Mesothelial cell of epicardium (in vitro differentiated cells): ENCODE data around the gene ABCA5. TPM values are rescaled to one million over a fixed set of nuclear protein-coding genes. Genes with fewer than 3 reads are reported as not detected.

Source experiments
- DNase-seq, 2 experiments: peaks; one replicate each; pipeline ENCODE4 v3.0.0; 2021; ENCODE audit warnings: low spot score in 2 of 2; ENCODE audit not compliant: unreplicated experiment in 2 of 2
- H3K27ac Mint-ChIP-seq: 2 replicates; pipeline ENCODE4 v1.8.0; 2021; ENCODE audit warnings: mixed read lengths
- H3K27me3 Mint-ChIP-seq: 2 replicates; pipeline ENCODE4 v1.8.0; 2021; ENCODE audit warnings: low read depth, mixed read lengths
- H3K36me3 Mint-ChIP-seq: 2 replicates; pipeline ENCODE4 v1.8.0; 2021; ENCODE audit warnings: mixed read lengths
- H3K4me1 Mint-ChIP-seq: 2 replicates; pipeline ENCODE4 v1.8.0; 2021; ENCODE audit warnings: mixed read lengths
- H3K4me3 Mint-ChIP-seq: 2 replicates; pipeline ENCODE4 v1.8.0; 2021; ENCODE audit warnings: mild to moderate bottlenecking, moderate library complexity, mixed read lengths
- H3K9me3 Mint-ChIP-seq: 2 replicates; pipeline ENCODE4 v1.8.0; 2021; ENCODE audit warnings: mixed read lengths
- total RNA-seq: library from RNA; stranded (reverse); gene quantifications from 3 replicates; pipeline ENCODE4 v1.2.1, GENCODE V29; 2021
- TF ChIP-seq, protein P1 (sequence below): fragments of 200-600 bp; sonication (generic); IDR thresholded peaks from one replicate; pipeline ENCODE4 v1.5.0; 2021; ENCODE audit warnings: antibody characterized with exemption; ENCODE audit not compliant: unreplicated experiment

ABCA5 gene
- total RNA-seq, 1 donor from 2014 or later: 12.5 TPM

DNA sequence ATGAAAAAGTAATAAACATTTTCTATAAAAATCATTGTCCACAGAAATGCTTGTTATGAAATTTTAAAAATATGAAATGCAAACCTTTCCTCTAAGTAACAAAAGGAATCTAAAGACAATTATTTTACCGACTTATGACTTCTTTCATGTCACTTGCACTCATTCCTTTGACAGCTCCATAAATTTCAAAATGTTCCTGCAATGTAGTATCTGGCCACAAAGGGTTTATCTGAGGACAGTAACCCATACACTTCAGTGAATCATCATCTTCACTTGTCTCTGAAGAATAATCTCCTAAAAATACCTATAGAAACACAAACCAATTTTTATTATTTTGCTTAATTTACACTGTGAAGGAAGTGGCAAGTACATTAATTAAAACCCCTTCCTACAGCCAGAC is 72.7 kb downstream of the ABCA5 start:
- Mint-ChIP-seq H3K4me1 (no peaks in the 10 kb centered on the region), H3K9me3 (no peaks in the 10 kb centered on the region), H3K27me3 (no peaks in the 10 kb centered on the region), H3K36me3 (no peaks in the 10 kb centered on the region), H3K27ac (no peak overlapping the region), H3K4me3 (no peak overlapping the region)
- no peak for DNase-seq
- TF ChIP-seq, protein P1, sequence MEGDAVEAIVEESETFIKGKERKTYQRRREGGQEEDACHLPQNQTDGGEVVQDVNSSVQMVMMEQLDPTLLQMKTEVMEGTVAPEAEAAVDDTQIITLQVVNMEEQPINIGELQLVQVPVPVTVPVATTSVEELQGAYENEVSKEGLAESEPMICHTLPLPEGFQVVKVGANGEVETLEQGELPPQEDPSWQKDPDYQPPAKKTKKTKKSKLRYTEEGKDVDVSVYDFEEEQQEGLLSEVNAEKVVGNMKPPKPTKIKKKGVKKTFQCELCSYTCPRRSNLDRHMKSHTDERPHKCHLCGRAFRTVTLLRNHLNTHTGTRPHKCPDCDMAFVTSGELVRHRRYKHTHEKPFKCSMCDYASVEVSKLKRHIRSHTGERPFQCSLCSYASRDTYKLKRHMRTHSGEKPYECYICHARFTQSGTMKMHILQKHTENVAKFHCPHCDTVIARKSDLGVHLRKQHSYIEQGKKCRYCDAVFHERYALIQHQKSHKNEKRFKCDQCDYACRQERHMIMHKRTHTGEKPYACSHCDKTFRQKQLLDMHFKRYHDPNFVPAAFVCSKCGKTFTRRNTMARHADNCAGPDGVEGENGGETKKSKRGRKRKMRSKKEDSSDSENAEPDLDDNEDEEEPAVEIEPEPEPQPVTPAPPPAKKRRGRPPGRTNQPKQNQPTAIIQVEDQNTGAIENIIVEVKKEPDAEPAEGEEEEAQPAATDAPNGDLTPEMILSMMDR: no peak

DNA sequence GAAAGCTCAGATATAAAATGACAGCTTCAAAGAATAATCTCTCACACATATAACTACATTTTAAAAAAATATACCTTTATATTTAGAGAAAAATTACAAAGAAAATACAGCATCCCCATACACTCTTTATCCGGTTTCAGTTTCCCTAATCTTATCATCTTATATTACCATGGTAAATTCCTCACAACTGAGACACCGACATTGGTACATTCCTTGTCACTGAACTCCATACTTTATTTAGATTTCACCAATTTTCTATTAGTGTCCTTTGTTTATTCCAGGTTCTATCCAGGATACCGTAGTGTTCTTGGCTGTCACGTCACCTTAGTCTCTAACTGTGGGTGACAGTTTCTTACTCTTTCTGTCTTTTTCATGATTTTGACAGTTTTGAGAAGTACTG is 76.3 kb downstream of the ABCA5 start:
- TF ChIP-seq, protein P1: no peak
- Mint-ChIP-seq H3K27me3 (no peaks in the 10 kb centered on the region), H3K27ac (no peak overlapping the region), H3K4me1 (no peaks in the 10 kb centered on the region), H3K36me3 (no peaks in the 10 kb centered on the region), H3K4me3 (no peak overlapping the region), H3K9me3 (no peaks in the 10 kb centered on the region)
- DNase-seq: no peak

DNA sequence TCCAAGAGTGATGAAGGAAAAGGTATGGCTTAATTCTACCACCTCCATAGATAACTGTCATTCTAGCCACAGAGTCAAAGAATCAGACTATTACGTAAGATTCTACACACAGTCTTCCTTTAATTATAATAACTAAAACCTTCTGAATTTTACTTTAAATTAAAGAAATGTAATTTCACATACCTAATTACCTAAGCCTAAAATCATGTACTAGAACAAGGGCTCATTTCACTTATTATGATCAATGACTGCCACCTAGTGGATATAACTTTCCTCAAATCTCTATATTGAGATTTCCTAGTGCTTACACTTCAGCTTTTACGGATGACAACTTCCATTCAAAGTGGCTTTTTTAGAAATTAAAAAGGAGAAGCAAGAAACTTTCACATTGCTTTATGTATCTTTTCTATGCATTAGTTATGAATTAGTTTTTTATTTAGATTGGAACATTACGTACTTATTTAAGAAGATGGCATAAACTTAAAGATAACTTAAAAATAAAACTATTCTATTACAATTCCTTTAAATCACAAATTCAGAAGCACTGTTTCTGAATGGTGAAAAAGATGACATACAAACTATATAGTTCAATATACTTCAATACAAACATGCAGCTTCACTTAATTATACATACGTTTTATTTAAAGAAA is 80.1 kb downstream of the ABCA5 start:
- H3K4me3 Mint-ChIP-seq: no peak overlapping the region
- TF ChIP-seq, protein P1: peak; percentile 76
- H3K36me3 Mint-ChIP-seq: no peaks in the 10 kb centered on the region
- no peak overlapping the region for H3K27ac Mint-ChIP-seq
- no peaks in the 10 kb centered on the region for H3K4me1 Mint-ChIP-seq
- H3K27me3 Mint-ChIP-seq: no peaks in the 10 kb centered on the region
- no peak for DNase-seq
- no peaks in the 10 kb centered on the region for H3K9me3 Mint-ChIP-seq

DNA sequence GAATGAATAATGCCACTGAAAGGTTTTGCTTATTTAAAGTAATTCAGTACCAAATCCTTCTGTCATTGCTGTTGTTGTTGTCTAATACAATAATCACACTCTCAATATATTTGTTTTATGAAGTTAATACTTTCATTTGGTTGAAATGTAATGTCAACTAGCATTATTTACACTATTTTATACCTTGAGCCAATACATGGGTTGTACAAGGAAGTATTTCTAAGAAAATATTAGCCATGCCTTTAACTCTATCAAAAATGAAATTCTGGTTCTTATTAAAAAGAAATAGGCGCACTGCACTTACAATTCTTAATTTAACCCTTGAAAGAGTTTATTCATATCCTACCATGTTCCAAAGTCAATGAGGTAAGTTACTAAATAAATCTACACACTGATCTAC is 80.7 kb downstream of the ABCA5 start:
- H3K4me3 Mint-ChIP-seq: no peak overlapping the region
- DNase-seq: no peak
- TF ChIP-seq, protein P1: no peak
- H3K9me3 Mint-ChIP-seq: no peaks in the 10 kb centered on the region
- no peaks in the 10 kb centered on the region for H3K36me3 Mint-ChIP-seq
- H3K27me3 Mint-ChIP-seq: no peaks in the 10 kb centered on the region
- no peak overlapping the region for H3K27ac Mint-ChIP-seq
- H3K4me1 Mint-ChIP-seq: no peaks in the 10 kb centered on the region

DNA sequence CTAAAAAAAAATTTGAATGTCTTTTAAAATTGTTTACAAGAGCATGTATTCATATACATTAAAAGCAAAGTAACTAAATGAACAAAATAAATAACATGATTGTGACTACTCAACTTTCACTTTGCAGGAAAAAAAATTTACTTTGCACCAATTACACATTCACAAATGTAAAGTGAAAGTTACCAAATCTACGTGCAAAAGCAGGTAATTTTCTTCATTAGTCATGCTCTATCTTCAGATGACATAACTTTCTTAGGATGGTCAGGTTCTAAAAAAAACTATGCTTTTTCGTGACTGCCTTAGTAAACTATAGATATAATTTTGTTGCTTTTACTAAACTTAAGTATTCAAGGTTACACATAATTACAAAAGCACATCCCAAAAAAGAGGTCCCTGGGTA is 81.3 kb downstream of the ABCA5 start:
- TF ChIP-seq, protein P1: no peak
- H3K4me1 Mint-ChIP-seq: no peaks in the 10 kb centered on the region
- H3K27me3 Mint-ChIP-seq: no peaks in the 10 kb centered on the region
- DNase-seq: no peak
- H3K9me3 Mint-ChIP-seq: no peaks in the 10 kb centered on the region
- no peak overlapping the region for H3K4me3 Mint-ChIP-seq
- no peaks in the 10 kb centered on the region for H3K36me3 Mint-ChIP-seq
- no peak overlapping the region for H3K27ac Mint-ChIP-seq
